Measurements from ENCODE around the gene GRIN1.

DNA sequence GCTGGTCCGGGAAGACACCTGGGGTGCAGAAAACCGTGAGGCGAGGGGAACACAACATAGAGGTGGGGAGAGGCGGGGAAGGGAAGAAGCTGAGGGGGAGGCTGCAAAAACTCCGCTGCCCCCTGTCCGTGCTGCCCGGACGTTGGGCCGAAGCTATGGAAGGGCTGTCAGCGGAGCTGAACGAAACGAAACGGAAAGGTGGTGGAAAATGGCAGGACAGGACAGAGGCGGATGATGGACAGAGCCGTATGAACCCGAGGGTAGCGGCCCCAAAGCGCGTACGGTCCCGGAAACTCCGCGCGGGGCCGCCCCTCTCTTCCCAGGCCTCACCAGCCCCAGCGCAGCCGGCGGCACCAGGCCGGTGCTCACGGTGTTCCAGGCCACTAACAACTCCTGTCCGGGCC, 49.1 kb downstream of the GRIN1 start:
- TF ChIP-seq POLR2AphosphoS5 (IDR thresholded peaks at IDR 0.05) (no peak), EP300 (IDR thresholded peaks at IDR 0.05) (no peak), POLR2A (IDR thresholded peaks at IDR 0.05) (no peak)
- TF ChIP-seq, protein P1, sequence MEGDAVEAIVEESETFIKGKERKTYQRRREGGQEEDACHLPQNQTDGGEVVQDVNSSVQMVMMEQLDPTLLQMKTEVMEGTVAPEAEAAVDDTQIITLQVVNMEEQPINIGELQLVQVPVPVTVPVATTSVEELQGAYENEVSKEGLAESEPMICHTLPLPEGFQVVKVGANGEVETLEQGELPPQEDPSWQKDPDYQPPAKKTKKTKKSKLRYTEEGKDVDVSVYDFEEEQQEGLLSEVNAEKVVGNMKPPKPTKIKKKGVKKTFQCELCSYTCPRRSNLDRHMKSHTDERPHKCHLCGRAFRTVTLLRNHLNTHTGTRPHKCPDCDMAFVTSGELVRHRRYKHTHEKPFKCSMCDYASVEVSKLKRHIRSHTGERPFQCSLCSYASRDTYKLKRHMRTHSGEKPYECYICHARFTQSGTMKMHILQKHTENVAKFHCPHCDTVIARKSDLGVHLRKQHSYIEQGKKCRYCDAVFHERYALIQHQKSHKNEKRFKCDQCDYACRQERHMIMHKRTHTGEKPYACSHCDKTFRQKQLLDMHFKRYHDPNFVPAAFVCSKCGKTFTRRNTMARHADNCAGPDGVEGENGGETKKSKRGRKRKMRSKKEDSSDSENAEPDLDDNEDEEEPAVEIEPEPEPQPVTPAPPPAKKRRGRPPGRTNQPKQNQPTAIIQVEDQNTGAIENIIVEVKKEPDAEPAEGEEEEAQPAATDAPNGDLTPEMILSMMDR (IDR thresholded peaks at IDR 0.05), result no peak
